K562 (cell line): ENCODE data around the gene TMC4. TPM values are rescaled to one million over a fixed set of nuclear protein-coding genes. Genes with fewer than 3 reads are reported as not detected.

Experiments
- COPS2 ChIP-seq: fragments of 450-650 bp; conservative IDR thresholded peaks from 2 replicates; pipeline ENCODE4 v1.6.1; 2016; ENCODE audit warnings: mild to moderate bottlenecking, moderate library complexity
- CSDE1 ChIP-seq, 2 experiments: fragments of 450-650 bp; IDR thresholded peaks; 2 replicates each; pipeline ENCODE4 v1.6.1; 2016; ENCODE audit warnings: mild to moderate bottlenecking in 1 of 2
- KAT2B ChIP-seq: IDR thresholded peaks from one replicate; pipeline ENCODE4 v1.6.1; 2012; ENCODE audit warnings: low read depth, mild to moderate bottlenecking, control low read depth, inconsistent platforms, low read length, moderate library complexity
- KAT7 ChIP-seq: sonication (generic); formaldehyde crosslinking; IDR thresholded peaks from 2 replicates; pipeline ENCODE4 v1.8.0; 2022; ENCODE audit warnings: missing genetic modification reagents, mild to moderate bottlenecking, borderline replicate concordance
- MYNN ChIP-seq, 2 experiments: sonication (generic); formaldehyde crosslinking in 1 of 2; IDR thresholded peaks; 2 replicates each; pipeline versions ENCODE4 v1.5.0 to v1.6.1; 2016 to 2020; ENCODE audit warnings: antibody characterized with exemption in 1 of 2, missing genetic modification reagents in 1 of 2
- NCOA6 ChIP-seq: fragments of 450-650 bp; IDR thresholded peaks from 2 replicates; pipeline ENCODE4 v1.6.1; 2017; ENCODE audit warnings: mild to moderate bottlenecking
- RBM25 ChIP-seq: fragments of 200-400 bp; formaldehyde crosslinking; IDR thresholded peaks from 2 replicates; pipeline ENCODE4 v1.6.1; 2018; ENCODE audit warnings: low read length, low read depth, moderate library complexity; ENCODE audit not compliant: severe bottlenecking
- SIN3B ChIP-seq: fragments of 450-650 bp; IDR thresholded peaks from 2 replicates; pipeline ENCODE4 v1.6.1; 2017; ENCODE audit warnings: low read depth, mild to moderate bottlenecking, moderate library complexity
- SMAD3 ChIP-seq: fragments of 450-650 bp; formaldehyde crosslinking; conservative IDR thresholded peaks from 2 replicates; pipeline ENCODE4 v1.4.0; 2020; ENCODE audit warnings: mild to moderate bottlenecking
- SMARCE1 ChIP-seq: fragments of 450-650 bp; IDR thresholded peaks from 2 replicates; pipeline ENCODE4 v1.7.1; 2016; ENCODE audit warnings: mild to moderate bottlenecking
- SRSF7 ChIP-seq: fragments of 200-400 bp; formaldehyde crosslinking; optimal IDR thresholded peaks from 2 replicates; pipeline ENCODE3; 2017; ENCODE audit warnings: mild to moderate bottlenecking, low read depth, low read length
- TRIM24 ChIP-seq, 2 experiments: fragments of 450-650 bp; IDR thresholded peaks; 2 replicates each; pipeline ENCODE4 v1.6.1; 2016
- ZBTB1 ChIP-seq: sonication (generic); formaldehyde crosslinking; IDR thresholded peaks from 2 replicates; pipeline ENCODE4 v1.8.1; 2023; ENCODE audit warnings: missing genetic modification reagents, low read depth, mild to moderate bottlenecking, borderline replicate concordance
- ZFX ChIP-seq: sonication (generic); formaldehyde crosslinking; IDR thresholded peaks from 2 replicates; pipeline ENCODE4 v1.8.0; 2022; ENCODE audit warnings: mild to moderate bottlenecking, missing genetic modification reagents, moderate library complexity
- ZNF239 ChIP-seq: fragments of 250-450 bp; sonication (Bioruptor Pico); IDR thresholded peaks from 2 replicates; pipeline ENCODE4 v1.4.0; 2020; ENCODE audit warnings: mild to moderate bottlenecking
- ZNF57 ChIP-seq: fragments of 450-650 bp; formaldehyde crosslinking; IDR thresholded peaks from 2 replicates; pipeline ENCODE4 v1.4.0; 2020; ENCODE audit warnings: mild to moderate bottlenecking, moderate library complexity
- polyA plus RNA-seq, 8 experiments: library from polyadenylated mRNA; depleted of rRNA in 4 of 8; stranded (reverse) in 5 of 8; unstranded in 3 of 8; fragments of >200 nt; fragmentation: Nextera tagmentation in 2 of 8; fragmentation: Illumina TruSeq in 1 of 8; extraction: Ambion mirVana in 2 of 8; extraction: Trizol in 1 of 8; gene quantifications; 2 replicates each; pipeline versions ENCODE4 v1.2.1 to v1.2.3, GENCODE V29; 2011 to 2014; ENCODE audit warnings: inconsistent platforms in 1 of 8, missing spikeins in 1 of 8
- total RNA-seq, 7 experiments: library from RNA; depleted of rRNA in 6 of 7; stranded (reverse); fragments of >200 nt in 6 of 7; fragmentation: Illumina TruSeq in 2 of 7; extraction: Trizol in 2 of 7; gene quantifications; 2 replicates each; pipeline versions ENCODE4 v1.2.1 to v1.2.3, GENCODE V29; 2011 to 2021; ENCODE audit warnings: low replicate concordance in 1 of 7
- TF ChIP-seq, protein P1 (sequence below): IDR thresholded peaks from 2 replicates; pipeline ENCODE4 v1.6.1; 2012; ENCODE audit warnings: low read depth, low read length, improper control_type of control experiment, borderline replicate concordance
- TF ChIP-seq, protein P2 (sequence below): fragments of 450-650 bp; IDR thresholded peaks from 2 replicates; pipeline ENCODE4 v1.6.1; 2017; ENCODE audit warnings: antibody characterized with exemption, mild to moderate bottlenecking
- TF ChIP-seq, protein P3 (sequence below): sonication (generic); formaldehyde crosslinking; IDR thresholded peaks from 2 replicates; pipeline ENCODE4 v1.8.1; 2023; ENCODE audit warnings: mild to moderate bottlenecking, missing genetic modification reagents
- TF ChIP-seq, protein P4 (sequence below): conservative IDR thresholded peaks from 2 replicates; pipeline ENCODE4 v1.6.1; 2011; ENCODE audit warnings: low read depth, mild to moderate bottlenecking, low read length; ENCODE audit not compliant: control insufficient read depth

Gene TMC4
- total and polyA plus RNA-seq, 9 of the 15 experiments (the other 6 are each of a cell fraction or from before 2014, with no cell fraction given), result 0.12 to 0.79 (median 0.36) TPM; not detected in 2

DNA sequence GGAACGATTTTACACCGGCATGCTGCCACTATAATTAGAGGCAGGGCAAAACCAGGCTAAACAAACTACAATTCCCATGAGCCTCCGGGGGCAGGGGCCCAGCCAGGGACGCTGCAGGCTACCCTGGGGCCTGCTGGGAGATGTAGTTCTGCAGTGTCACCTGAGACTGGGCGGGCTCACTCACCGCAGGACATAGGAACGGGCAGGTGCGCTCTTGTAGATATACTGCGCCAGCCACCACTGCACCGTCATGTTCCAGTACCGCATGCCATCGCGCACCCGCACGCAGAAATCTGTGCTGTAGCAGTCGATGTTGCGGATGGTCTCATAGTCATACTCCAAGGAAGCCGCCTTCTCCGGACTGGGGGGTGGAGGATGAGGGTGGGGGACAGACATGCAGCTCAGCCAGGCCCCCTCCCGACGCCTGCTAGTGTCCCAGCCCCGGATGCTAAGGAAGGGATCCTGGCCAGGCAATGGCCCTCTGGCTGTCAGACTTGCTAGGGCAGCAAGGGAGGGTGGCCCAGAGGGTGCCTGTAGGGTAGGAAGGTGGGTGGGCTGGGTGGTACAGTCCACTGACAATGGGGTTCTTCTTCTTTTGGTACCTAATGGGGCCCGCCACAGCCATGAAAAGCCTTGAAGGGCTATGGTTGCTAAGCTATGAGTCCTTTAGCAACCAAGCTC, 5.8 kb upstream of the TMC4 start (continued):
- TF ChIP-seq ZNF239 (CRISPR knock-in tag), result no peak
- TF ChIP-seq SMARCE1, result no peak
- TF ChIP-seq, protein P1, sequence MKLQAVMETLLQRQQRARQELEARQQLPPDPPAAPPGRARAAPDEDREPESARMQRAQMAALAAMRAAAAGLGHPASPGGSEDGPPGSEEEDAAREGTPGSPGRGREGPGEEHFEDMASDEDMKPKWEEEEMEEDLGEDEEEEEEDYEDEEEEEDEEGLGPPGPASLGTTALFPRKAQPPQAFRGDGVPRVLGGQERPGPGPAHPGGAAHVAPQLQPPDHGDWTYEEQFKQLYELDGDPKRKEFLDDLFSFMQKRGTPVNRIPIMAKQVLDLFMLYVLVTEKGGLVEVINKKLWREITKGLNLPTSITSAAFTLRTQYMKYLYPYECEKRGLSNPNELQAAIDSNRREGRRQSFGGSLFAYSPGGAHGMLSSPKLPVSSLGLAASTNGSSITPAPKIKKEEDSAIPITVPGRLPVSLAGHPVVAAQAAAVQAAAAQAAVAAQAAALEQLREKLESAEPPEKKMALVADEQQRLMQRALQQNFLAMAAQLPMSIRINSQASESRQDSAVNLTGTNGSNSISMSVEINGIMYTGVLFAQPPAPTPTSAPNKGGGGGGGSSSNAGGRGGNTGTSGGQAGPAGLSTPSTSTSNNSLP, result no peak
- no peak for TF ChIP-seq SIN3B
- no peak for TF ChIP-seq NCOA6
- TF ChIP-seq ZFX (CRISPR knock-in tag), result no peak
- TF ChIP-seq, protein P2, sequence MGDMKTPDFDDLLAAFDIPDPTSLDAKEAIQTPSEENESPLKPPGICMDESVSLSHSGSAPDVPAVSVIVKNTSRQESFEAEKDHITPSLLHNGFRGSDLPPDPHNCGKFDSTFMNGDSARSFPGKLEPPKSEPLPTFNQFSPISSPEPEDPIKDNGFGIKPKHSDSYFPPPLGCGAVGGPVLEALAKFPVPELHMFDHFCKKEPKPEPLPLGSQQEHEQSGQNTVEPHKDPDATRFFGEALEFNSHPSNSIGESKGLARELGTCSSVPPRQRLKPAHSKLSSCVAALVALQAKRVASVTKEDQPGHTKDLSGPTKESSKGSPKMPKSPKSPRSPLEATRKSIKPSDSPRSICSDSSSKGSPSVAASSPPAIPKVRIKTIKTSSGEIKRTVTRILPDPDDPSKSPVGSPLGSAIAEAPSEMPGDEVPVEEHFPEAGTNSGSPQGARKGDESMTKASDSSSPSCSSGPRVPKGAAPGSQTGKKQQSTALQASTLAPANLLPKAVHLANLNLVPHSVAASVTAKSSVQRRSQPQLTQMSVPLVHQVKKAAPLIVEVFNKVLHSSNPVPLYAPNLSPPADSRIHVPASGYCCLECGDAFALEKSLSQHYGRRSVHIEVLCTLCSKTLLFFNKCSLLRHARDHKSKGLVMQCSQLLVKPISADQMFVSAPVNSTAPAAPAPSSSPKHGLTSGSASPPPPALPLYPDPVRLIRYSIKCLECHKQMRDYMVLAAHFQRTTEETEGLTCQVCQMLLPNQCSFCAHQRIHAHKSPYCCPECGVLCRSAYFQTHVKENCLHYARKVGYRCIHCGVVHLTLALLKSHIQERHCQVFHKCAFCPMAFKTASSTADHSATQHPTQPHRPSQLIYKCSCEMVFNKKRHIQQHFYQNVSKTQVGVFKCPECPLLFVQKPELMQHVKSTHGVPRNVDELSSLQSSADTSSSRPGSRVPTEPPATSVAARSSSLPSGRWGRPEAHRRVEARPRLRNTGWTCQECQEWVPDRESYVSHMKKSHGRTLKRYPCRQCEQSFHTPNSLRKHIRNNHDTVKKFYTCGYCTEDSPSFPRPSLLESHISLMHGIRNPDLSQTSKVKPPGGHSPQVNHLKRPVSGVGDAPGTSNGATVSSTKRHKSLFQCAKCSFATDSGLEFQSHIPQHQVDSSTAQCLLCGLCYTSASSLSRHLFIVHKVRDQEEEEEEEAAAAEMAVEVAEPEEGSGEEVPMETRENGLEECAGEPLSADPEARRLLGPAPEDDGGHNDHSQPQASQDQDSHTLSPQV, result peak; percentile 74
- no peak for TF ChIP-seq ZBTB1 (CRISPR knock-in tag)
- TF ChIP-seq CSDE1 (IDR thresholded peaks at IDR 0.05), result no peak
- no peak for TF ChIP-seq RBM25
- no peak for TF ChIP-seq TRIM24 (IDR thresholded peaks at IDR 0.05)
- TF ChIP-seq, protein P3, sequence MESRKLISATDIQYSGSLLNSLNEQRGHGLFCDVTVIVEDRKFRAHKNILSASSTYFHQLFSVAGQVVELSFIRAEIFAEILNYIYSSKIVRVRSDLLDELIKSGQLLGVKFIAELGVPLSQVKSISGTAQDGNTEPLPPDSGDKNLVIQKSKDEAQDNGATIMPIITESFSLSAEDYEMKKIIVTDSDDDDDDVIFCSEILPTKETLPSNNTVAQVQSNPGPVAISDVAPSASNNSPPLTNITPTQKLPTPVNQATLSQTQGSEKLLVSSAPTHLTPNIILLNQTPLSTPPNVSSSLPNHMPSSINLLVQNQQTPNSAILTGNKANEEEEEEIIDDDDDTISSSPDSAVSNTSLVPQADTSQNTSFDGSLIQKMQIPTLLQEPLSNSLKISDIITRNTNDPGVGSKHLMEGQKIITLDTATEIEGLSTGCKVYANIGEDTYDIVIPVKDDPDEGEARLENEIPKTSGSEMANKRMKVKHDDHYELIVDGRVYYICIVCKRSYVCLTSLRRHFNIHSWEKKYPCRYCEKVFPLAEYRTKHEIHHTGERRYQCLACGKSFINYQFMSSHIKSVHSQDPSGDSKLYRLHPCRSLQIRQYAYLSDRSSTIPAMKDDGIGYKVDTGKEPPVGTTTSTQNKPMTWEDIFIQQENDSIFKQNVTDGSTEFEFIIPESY (CRISPR knock-in tag), result peak; percentile 78; the same call in 1 of the 2 replicates
- TF ChIP-seq MYNN (IDR thresholded peaks at IDR 0.05), result 0 out of 2 replicates have a peak, but pooled peaks have one; percentile 14
- no peak for TF ChIP-seq MYNN (CRISPR knock-in tag; IDR thresholded peaks at IDR 0.05)
- TF ChIP-seq SMAD3 (CRISPR knock-in tag), result no peak
- TF ChIP-seq ZNF57 (CRISPR knock-in tag), result no peak
- no peak for TF ChIP-seq KAT7
- TF ChIP-seq, protein P4, sequence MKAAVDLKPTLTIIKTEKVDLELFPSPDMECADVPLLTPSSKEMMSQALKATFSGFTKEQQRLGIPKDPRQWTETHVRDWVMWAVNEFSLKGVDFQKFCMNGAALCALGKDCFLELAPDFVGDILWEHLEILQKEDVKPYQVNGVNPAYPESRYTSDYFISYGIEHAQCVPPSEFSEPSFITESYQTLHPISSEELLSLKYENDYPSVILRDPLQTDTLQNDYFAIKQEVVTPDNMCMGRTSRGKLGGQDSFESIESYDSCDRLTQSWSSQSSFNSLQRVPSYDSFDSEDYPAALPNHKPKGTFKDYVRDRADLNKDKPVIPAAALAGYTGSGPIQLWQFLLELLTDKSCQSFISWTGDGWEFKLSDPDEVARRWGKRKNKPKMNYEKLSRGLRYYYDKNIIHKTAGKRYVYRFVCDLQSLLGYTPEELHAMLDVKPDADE, result peak; percentile 96; the same call in 1 of the 2 replicates
- no peak for TF ChIP-seq KAT2B
- no peak for TF ChIP-seq SRSF7
- no peak for TF ChIP-seq COPS2
